Choroid plexus epithelial cell (primary cell): Measurements from ENCODE around the gene POFUT1.
A peak's percentile ranks its signal among the peaks of the same experiment; 100 is the strongest.

ENCODE experiments used
- DNase-seq: peaks from one replicate; pipeline ENCODE4 v3.0.0-alpha.2; 2010; ENCODE audit warnings: low read depth
- H3K4me3 ChIP-seq: 2 replicates; pipeline ENCODE4 v1.5.1; 2011; ENCODE audit warnings: low read depth, mild to moderate bottlenecking, control low read depth, low read length, moderate library complexity
- CTCF ChIP-seq: conservative IDR thresholded peaks from 2 replicates; pipeline ENCODE4 v1.5.1; 2011; ENCODE audit warnings: low read depth, mild to moderate bottlenecking, control low read depth, inconsistent platforms, low read length, moderate library complexity

The POFUT1 gene

GRCh38 chr20:32208499-32209154 is 947 bp downstream of the POFUT1 start:
- peak overlapping the region; percentile 95 for H3K4me3 ChIP-seq
- TF ChIP-seq CTCF: no peak
- no peak for DNase-seq

GRCh38 chr20:32209850-32210605 is 2.3 kb downstream of the POFUT1 start:
- DNase-seq: peak; percentile 26

GRCh38 chr20:32213870-32214269 is 6.2 kb downstream of the POFUT1 start:
- no peak for TF ChIP-seq CTCF
- no peak overlapping the region for H3K4me3 ChIP-seq

More at GRCh38 chr20:32209850-32210605, 2.3 kb downstream of the POFUT1 start:
- no peak overlapping the region for H3K4me3 ChIP-seq
- TF ChIP-seq CTCF: no peak

GRCh38 chr20:32215147-32215546 is 7.5 kb downstream of the POFUT1 start:
- DNase-seq: no peak
- H3K4me3 ChIP-seq: no peak overlapping the region
- TF ChIP-seq CTCF: no peak

More at GRCh38 chr20:32213870-32214269, 6.2 kb downstream of the POFUT1 start:
- no peak for DNase-seq

- no peak for TF ChIP-seq CTCF
- no peak for DNase-seq
- H3K4me3 ChIP-seq: no peak overlapping the region
Measured at GRCh38 chr20:32215729-32216128, 8.0 kb downstream of the POFUT1 start.

- DNase-seq: no peak
- TF ChIP-seq CTCF: no peak
- no peak overlapping the region for H3K4me3 ChIP-seq
Measured at GRCh38 chr20:32216179-32217142, 8.8 kb downstream of the POFUT1 start.
